IPS DF 4.7 (cell line): ENCODE measurements around the gene SLC5A1.

ENCODE experiments used
- DNase-seq: peaks from one replicate; pipeline ENCODE4 v3.0.0-alpha.2; 2013; ENCODE audit warnings: low spot score; ENCODE audit errors: extremely low read depth

The SLC5A1 gene

DNA sequence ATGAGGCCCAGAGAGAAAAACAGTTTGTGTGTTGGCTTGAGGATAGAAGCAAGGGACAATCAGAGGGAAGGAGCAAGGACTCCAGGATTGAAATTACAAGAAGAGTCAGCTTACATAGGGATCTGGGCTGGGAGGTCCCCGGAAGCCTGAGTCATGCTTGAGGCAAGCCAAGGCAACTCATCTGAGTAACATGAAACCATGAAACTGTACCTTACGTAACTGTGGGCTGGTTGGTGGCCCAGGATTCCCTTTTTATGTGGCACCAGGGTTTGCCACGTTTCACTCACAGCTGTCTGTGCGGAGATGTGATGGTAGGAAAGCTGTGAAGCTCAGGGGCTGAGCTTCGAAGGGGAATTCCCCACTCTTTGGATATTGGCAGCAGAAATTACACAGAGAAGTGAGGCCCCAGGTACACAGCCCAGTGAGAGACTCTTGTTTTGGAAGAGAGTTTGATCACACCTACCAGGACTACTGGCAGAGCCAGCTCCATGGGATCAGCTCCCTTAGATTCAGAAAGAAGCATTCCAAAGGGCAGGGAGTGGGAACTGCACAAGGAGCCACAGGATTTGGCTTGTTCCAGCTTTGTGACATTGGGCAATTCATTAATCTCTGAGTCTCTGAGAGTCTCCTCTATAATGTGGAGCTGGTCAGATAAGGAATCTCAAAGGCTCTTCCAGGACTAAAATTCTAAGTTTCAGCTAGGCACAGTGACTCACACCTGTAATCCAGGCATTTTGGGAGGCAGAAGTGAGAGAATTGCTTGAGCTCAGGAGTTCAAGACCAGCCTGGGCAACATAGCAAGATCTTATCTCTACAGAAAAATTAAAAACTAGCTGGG lies 7.8 kb downstream of the SLC5A1 start:
- peak; percentile 7 for DNase-seq

DNA sequence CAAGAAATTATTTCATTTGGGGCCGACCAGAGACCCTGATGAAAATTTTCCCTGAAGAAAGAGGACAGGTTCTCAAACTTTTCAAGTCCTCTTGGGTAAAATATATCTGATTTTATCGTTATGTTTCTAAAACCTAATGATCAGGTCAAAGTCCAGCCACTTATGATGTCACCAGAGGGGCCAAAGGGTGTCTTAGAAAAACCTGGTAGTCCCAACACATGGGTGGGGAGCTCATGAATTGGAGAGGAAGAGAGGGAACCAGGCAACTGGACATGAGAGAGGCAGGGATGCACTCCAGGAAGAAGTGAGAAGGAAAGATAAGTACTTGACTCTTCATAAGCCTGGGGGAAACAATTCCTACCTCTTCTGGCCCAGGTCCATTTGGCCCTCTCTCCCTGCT lies 9.2 kb downstream of the SLC5A1 start:
- no peak for DNase-seq

DNA sequence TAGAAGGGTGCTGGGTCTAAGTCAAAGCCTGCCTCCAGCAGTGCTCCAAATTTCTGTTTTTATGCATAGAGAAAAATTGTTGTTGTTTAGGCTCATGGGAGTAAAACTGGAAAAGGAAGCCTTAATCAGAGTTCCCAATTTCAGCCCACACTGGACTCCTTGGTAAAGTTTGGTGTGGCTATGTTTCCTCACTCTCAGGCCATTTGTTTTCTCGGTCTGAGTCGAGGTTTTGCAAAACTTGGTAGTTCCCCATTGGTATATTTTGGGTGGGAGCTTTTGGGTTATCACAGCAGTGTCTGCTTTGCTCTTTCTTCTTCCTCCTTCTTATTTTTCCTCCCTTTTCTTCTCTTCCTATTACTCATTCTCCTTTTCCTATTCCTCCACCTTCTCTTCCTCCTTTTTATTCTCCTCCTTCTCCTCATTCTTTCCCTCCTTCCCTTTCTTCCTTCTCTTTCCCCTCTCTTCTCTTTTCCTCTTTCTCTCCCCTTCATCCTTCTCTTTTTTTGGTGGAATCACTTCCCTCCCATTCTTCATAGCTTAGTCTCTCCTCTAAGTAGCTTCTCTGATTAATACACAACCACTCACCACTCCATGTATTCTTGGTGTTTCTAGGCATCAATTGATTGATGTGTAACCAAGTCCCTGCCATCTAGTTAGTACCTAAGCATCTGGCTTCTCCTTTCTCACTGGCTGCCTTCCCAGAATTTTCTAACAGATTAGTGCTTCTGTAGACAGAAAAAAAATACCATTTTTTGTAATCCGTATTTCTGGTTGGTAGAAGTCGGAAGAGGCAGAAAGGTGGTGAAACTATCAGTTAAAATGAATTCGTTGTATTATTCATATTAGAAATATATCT lies 10.1 kb downstream of the SLC5A1 start:
- DNase-seq = no peak

GRCh38 chr22:32055069-32055468 lies 12.0 kb downstream of the SLC5A1 start:
- no peak for DNase-seq

- DNase-seq = no peak
Measured at GRCh38 chr22:32058656-32059260, 15.7 kb downstream of the SLC5A1 start.

DNA sequence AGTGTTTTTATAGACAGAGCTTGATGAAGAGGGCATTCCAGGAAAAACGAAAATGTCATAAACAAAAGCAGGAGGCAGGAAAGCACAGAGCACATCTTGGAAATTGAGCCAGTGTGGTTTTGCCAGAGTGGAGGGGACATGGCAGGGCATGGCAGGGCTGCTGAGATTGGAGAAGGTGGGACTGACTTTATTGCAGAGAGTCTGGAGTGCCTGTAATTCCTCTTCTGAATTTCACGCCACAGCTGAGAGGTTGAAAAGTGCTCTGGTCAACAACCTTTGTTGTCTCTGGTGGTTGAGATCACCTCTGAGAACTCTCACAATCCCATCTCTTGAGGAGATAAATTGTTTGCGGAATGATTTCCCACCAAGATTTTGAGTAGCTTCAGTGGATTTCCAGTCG lies 16.4 kb downstream of the SLC5A1 start:
- no peak for DNase-seq

- DNase-seq = no peak
Measured at GRCh38 chr22:32063701-32064100, 20.6 kb downstream of the SLC5A1 start.

DNA sequence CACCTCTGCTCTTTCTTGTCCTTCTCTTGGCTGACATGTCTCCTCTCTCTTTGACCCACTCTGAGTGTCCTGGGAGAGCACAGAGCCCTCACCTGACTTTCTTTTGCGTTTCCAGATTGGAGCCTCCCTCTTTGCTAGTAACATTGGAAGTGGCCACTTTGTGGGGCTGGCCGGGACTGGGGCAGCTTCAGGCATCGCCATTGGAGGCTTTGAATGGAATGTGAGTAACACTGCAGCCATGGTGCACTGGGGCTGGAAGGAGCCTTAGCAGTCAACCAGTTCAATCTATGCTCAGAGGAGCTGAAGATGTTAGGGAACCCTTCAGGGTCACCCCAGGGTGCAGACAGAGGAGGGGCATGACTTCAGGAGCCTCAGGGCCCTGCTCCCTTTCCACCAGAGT lies 23.8 kb downstream of the SLC5A1 start:
- no peak for DNase-seq

DNA sequence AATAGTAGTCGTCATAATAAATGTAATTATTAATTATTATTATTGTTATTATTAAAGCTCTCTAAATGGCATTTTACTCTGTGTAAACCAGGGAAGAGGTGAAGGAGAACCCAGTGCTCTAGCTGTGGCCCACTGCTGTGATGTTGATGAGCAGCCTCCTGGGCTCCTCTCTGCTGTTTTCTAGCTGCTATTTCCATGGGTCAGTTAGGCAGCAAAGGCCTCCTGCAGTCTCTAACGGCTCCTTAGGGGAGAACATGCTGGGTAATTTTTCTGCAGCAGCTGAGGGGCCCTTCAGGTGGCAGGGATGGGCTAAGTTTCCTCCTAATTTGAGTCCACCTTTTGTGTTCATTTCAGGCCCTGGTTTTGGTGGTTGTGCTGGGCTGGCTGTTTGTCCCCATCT lies 24.6 kb downstream of the SLC5A1 start:
- DNase-seq = no peak

GRCh38 chr22:32069579-32070372 lies 26.7 kb downstream of the SLC5A1 start:
- DNase-seq = no peak

- DNase-seq = no peak
Measured at GRCh38 chr22:32073262-32073661, 30.2 kb downstream of the SLC5A1 start.

DNA sequence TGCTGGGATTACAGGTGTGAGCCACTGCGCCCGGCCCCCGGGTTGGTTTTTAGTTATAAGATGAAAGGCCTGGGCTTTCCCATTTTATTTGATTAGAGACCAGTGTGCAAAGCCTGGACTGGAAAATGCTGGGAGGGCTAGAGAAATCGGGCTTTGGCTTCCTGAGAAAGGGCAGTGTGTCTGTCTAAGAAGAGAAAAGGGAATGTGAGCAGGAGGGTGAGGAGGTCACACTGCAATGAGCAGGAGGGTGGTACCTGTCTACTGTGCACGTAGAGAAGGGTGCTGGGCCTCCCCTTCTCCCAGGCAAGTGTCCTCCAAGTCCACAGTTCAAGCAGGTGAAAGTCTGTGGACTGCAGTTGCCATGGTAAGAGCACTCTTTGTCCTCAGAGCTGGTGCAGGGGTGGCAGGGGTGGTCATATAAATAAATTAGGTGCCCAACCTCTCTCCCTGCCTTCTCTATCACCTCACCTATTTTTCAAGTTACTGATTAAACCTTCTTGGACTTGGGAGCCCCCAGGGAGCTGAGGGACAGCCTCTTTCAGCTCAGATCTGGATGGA lies 30.8 kb downstream of the SLC5A1 start:
- no peak for DNase-seq

- DNase-seq = no peak
Measured at GRCh38 chr22:32075997-32076760, 33.1 kb downstream of the SLC5A1 start.

DNA sequence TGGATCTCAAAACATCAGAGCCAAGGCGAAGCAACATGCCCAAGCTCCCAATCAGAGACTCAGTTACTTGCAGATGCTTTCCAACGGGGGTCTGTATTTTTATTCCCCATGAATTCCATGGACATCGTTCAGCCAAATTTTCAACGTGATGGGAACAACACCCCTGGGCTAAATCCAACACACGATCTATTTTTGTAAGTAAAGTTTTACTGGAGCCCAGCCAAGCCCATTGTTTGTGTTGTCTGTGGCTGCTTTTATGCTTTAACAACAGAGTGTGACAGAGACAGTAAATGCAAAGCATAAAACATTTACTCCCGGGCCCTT lies 33.7 kb downstream of the SLC5A1 start:
- no peak for DNase-seq

DNA sequence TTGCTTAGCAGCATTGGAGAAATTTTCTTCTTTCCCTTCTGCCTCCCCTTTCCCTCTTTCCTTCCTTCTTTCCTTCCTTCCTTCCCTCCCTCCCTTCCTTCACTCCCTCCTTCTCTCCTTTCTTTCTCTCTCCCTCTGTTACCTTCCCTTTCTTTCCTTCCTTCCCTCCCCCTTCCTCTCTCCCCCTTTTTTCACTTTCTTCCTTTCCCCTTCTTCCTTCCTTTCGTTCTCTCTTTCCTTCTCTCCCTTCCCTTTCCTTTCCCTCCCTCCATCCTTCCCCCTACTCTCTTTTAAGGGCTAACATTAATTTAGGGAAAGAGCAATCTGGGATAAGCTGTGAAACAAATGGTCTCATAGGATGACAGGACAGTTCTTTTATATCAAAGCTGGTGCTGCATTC lies 34.1 kb downstream of the SLC5A1 start:
- no peak for DNase-seq

DNA sequence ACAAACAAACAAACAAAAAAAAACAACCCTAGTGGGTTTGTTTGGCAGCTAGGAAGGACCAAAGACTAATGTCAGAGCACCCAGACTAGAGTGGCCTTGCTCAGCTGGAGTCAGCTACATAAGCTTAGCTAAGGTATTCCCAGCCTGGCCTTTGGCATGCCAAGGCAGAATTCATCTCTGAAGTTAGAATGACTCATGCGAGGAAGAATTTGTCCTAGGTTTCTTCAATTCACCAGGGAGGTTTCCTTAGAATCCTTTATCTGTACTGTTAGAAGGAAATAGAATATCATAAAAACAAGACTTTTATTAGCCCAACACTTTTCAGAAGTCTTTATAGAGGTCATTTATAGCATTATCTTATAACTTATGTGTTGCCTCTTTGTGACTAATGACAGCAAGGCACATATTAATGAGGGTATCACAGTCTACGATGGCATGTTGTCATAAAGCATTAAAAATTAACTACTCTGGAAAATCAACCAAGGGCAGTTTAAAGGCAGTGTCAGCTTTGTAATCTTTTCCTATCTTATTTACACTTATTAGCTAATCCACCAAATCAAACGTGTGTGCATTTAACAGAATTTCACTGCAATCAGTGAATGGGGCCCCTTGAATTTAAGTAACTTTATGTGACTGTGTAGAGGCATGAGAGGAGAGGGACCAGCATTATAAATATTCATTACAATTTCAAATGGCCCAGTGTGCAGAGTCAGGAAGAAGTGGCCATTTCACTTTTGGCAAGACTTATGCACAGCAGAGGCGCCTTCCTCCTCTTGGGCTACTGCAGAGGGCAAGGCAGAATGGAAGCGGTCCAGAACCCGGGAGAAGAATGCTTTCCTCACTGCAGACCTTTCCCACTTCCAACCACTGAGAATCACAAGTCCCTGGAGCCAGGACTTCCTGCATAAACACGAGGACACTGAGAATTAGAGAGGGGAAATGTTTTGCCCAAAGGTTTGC lies 36.3 kb downstream of the SLC5A1 start:
- DNase-seq = peak; percentile 28

DNA sequence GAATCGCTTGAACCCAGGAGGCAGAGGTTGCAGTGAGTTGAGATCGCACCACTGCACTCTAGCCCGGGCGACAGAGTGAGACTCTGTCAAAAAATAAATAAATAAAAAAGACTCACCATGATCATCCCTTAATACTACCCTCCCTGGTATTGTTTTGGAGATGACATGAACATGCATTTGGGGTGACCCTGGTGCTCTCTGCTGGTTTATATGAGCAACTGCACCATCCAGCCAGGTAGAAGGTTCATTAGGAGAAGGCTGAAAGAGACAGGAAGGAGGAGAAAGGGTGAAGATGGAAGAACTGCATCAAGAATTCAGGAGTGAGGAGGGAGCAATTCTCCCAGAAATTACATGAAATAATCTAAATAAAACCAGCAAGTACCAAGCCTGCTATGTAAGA lies 37.8 kb downstream of the SLC5A1 start:
- DNase-seq = peak; percentile 33

- no peak for DNase-seq
Measured at GRCh38 chr22:32082331-32082730, 39.3 kb downstream of the SLC5A1 start.

DNA sequence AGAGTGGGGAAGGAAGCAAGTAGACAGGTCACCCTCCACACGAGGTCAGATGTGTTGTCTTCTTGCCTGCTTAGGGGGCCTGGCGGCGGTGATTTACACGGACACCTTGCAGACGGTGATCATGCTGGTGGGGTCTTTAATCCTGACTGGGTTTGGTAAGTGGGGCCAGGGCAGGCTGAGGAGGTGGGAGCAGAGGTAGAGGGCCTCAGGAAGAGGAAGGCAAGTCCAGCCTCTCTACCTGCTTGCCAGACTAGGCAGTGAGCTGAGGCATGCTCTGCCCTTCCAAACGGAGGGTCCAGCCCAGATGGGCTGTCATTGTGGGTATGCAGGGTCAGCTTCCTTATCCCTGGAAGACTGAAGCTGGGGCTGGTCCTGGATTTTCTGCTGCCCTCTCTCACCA lies 39.9 kb downstream of the SLC5A1 start:
- no peak for DNase-seq
